ENCODE measurements around the gene ZNF423. TPM values are rescaled to one million over a fixed set of nuclear protein-coding genes. Genes with fewer than 3 reads are reported as not detected.

Gene ZNF423
- total RNA-seq, 1 donor, result 11.6 TPM

DNA sequence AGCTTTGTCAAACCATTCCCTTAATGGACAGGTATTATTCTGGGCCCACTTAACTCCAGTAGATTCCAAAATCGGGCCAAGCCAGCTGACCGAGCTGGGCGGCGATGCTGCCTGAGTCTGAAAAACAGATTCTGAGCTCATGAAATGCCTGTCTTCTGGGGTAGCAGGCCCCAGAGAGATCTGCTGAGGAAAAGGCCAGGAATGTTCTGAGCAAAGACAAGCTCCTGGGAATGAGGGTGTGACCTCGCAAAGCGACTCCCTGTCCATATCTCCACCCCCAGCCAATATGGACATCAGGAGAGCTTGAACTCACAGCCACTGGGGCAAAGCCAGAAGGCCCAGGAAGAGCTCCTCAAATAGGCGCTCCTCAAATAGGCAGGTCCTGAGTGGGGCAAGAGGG is 23.7 kb downstream of the ZNF423 start:
- peak; percentile 90 for DNase-seq (ENCODE audit: insufficient read length, low spot score, missing footprints)
- no peak overlapping the region for H2AFZ ChIP-seq (ENCODE audit: low read length)

DNA sequence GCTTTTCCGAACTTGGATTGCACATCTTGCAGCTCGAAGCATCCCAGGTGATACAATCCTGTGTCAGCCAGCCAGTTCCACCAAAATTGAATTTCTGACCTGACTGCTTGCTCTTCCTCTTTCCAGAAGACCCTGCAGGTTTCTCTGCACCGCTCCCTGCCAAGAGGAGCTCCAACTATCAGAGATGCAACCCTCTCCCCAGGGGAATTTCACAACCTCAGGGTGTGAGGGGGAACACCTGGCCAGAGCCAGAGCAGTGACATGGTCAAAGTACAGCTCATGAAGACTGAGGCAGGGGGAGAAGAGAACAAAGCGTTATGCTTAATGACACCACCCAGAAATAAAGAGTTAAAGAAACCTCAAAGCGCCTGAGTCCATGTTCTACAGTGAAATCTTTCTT is 25.0 kb downstream of the ZNF423 start:
- Histone ChIP-seq H3K79me2 (ENCODE audit: insufficient read depth, low read length) (no peaks in the 10 kb centered on the region), H3K4me3 (ENCODE audit: insufficient read depth, low read length) (no peak overlapping the region), H3K27me3 (ENCODE audit: insufficient read depth, low read length) (peaks cover 3% of the 10 kb centered on the region), H4K20me1 (ENCODE audit: insufficient read depth, low read length) (peaks cover 2% of the 10 kb centered on the region), H3K27ac (ENCODE audit: low read depth, low read length) (no peak overlapping the region), H3K9me3 (ENCODE audit: low read depth, low read length) (no peaks in the 10 kb centered on the region), H2AFZ (ENCODE audit: low read length) (no peak overlapping the region), H3K4me1 (ENCODE audit: insufficient read depth, low read length) (peaks cover 36% of the 10 kb centered on the region), H3K4me2 (ENCODE audit: insufficient read depth, low read length) (no peak overlapping the region), H3K36me3 (ENCODE audit: insufficient read depth, low read length) (no peaks in the 10 kb centered on the region)
- TF ChIP-seq, protein P1, sequence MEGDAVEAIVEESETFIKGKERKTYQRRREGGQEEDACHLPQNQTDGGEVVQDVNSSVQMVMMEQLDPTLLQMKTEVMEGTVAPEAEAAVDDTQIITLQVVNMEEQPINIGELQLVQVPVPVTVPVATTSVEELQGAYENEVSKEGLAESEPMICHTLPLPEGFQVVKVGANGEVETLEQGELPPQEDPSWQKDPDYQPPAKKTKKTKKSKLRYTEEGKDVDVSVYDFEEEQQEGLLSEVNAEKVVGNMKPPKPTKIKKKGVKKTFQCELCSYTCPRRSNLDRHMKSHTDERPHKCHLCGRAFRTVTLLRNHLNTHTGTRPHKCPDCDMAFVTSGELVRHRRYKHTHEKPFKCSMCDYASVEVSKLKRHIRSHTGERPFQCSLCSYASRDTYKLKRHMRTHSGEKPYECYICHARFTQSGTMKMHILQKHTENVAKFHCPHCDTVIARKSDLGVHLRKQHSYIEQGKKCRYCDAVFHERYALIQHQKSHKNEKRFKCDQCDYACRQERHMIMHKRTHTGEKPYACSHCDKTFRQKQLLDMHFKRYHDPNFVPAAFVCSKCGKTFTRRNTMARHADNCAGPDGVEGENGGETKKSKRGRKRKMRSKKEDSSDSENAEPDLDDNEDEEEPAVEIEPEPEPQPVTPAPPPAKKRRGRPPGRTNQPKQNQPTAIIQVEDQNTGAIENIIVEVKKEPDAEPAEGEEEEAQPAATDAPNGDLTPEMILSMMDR (IDR thresholded peaks at IDR 0.05; ENCODE audit: extremely low read depth, low read depth, low read length), result no peak
- no peak for DNase-seq (ENCODE audit: insufficient read length, low spot score, missing footprints)

More for the DNA sequence above, 23.7 kb downstream of the ZNF423 start:
- TF ChIP-seq, protein P1 (IDR thresholded peaks at IDR 0.05; ENCODE audit: extremely low read depth, low read depth, low read length), result no peak
- H3K27me3 ChIP-seq (ENCODE audit: insufficient read depth, low read length), result no peaks in the 10 kb centered on the region
- no peak overlapping the region for H3K4me2 ChIP-seq (ENCODE audit: insufficient read depth, low read length)
- no peak overlapping the region for H3K27ac ChIP-seq (ENCODE audit: low read depth, low read length)
- H3K9me3 ChIP-seq (ENCODE audit: low read depth, low read length), result no peaks in the 10 kb centered on the region
- H3K36me3 ChIP-seq (ENCODE audit: insufficient read depth, low read length), result no peaks in the 10 kb centered on the region
- H3K79me2 ChIP-seq (ENCODE audit: insufficient read depth, low read length), result no peaks in the 10 kb centered on the region
- peaks cover 2% of the 10 kb centered on the region for H4K20me1 ChIP-seq (ENCODE audit: insufficient read depth, low read length)
- H3K4me1 ChIP-seq (ENCODE audit: insufficient read depth, low read length), result peaks cover 45% of the 10 kb centered on the region
- no peak overlapping the region for H3K4me3 ChIP-seq (ENCODE audit: insufficient read depth, low read length)

GRCh38 chr16:49828533-49829267 is 27.2 kb downstream of the ZNF423 start:
- H3K4me1 ChIP-seq (ENCODE audit: insufficient read depth, low read length), result peaks cover 29% of the 10 kb centered on the region
- H3K36me3 ChIP-seq (ENCODE audit: insufficient read depth, low read length), result no peaks in the 10 kb centered on the region
- peak overlapping the region; percentile 25 for H2AFZ ChIP-seq (ENCODE audit: low read length)
- no peaks in the 10 kb centered on the region for H4K20me1 ChIP-seq (ENCODE audit: insufficient read depth, low read length)
- H3K9me3 ChIP-seq (ENCODE audit: low read depth, low read length), result no peaks in the 10 kb centered on the region
- TF ChIP-seq, protein P1 (IDR thresholded peaks at IDR 0.05; ENCODE audit: extremely low read depth, low read depth, low read length), result no peak
- H3K4me3 ChIP-seq (ENCODE audit: insufficient read depth, low read length), result no peak overlapping the region
- H3K27ac ChIP-seq (ENCODE audit: low read depth, low read length), result peak overlapping the region; percentile 59
- H3K79me2 ChIP-seq (ENCODE audit: insufficient read depth, low read length), result no peaks in the 10 kb centered on the region
- peak; percentile 78 for DNase-seq (ENCODE audit: insufficient read length, low spot score, missing footprints)
- peaks cover 3% of the 10 kb centered on the region for H3K27me3 ChIP-seq (ENCODE audit: insufficient read depth, low read length)
- peak overlapping the region; percentile 64 for H3K4me2 ChIP-seq (ENCODE audit: insufficient read depth, low read length)

DNA sequence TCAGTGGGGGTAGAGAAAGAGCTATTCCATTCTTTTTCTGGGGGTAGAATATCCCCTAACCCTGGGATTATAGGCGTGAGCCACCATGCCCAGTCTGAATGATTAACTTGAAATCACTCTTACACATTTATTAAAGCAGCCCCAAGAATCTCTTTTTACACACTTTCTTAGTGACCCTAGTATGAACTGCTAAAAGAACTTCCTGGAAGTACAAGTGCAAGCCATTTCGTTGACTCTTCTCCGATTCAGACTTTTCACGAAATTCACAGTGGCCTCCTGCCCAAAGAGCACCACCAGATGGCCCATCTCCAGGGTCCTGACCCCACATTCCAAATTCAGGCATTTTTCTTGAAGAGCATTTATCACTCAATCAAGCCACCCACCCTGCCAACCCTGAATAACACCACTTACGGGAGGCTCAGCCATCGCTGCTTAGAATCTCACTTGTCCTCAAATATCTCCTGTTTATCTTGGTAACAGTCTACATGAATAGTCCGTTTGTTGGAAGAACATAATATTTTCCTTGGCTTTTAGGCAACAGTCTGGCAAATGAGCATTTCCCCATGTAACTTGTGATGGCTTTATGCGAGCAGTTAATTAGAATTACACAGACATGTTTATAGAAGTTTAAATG is 28.0 kb downstream of the ZNF423 start:
- Histone ChIP-seq H3K4me3 (ENCODE audit: insufficient read depth, low read length) (peak overlapping the region; percentile 6), H4K20me1 (ENCODE audit: insufficient read depth, low read length) (no peaks in the 10 kb centered on the region), H3K27me3 (ENCODE audit: insufficient read depth, low read length) (peaks cover 3% of the 10 kb centered on the region), H3K79me2 (ENCODE audit: insufficient read depth, low read length) (no peaks in the 10 kb centered on the region), H3K36me3 (ENCODE audit: insufficient read depth, low read length) (no peaks in the 10 kb centered on the region), H2AFZ (ENCODE audit: low read length) (no peak overlapping the region), H3K4me1 (ENCODE audit: insufficient read depth, low read length) (peaks cover 29% of the 10 kb centered on the region), H3K4me2 (ENCODE audit: insufficient read depth, low read length) (peak overlapping the region; percentile 64), H3K27ac (ENCODE audit: low read depth, low read length) (peak overlapping the region; percentile 59), H3K9me3 (ENCODE audit: low read depth, low read length) (no peaks in the 10 kb centered on the region)
- peak; percentile 90 for DNase-seq (ENCODE audit: insufficient read length, low spot score, missing footprints)
- TF ChIP-seq, protein P1 (IDR thresholded peaks at IDR 0.05; ENCODE audit: extremely low read depth, low read depth, low read length), result no peak
